ENCODE measurements around the gene PARP2. TPM values are rescaled to one million over a fixed set of nuclear protein-coding genes. Genes with fewer than 3 reads are reported as not detected.

PARP2 gene
- total RNA-seq, 4 donors from 2014 or later = 12.2 to 34.0 (median 14.9) TPM

DNA sequence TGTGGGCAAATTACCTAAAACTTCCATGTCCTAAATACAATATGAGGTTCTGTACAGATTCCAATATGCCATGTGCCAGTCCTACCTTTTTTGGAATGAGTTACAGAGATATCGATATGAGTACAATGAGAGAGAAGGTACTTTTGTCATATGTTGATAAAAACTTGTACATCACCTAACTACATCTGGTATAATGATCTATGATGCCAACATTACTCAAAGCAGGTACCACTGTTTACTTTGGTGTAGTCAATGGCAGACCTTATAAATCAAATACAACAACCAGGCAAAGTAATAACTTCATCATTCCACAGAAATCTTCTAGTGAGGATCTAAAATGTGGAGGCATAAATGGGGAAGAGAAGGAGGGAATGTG, 57.1 kb downstream of the PARP2 start:
- WGBS = 82% methylated on average over 1 of the region's 1 CpG
- no peak for DNase-seq (ENCODE audit: low spot score in 2 of 2)
- Histone ChIP-seq H3K4me1 (peaks cover 7% of the 10 kb centered on the region), H3K27me3 (no peaks in the 10 kb centered on the region), H3K9me3 (no peaks in the 10 kb centered on the region), H3K4me3 (no peak overlapping the region), H3K27ac (no peak overlapping the region), H3K36me3 (peaks cover 82% of the 10 kb centered on the region)
- TF ChIP-seq, protein P1, sequence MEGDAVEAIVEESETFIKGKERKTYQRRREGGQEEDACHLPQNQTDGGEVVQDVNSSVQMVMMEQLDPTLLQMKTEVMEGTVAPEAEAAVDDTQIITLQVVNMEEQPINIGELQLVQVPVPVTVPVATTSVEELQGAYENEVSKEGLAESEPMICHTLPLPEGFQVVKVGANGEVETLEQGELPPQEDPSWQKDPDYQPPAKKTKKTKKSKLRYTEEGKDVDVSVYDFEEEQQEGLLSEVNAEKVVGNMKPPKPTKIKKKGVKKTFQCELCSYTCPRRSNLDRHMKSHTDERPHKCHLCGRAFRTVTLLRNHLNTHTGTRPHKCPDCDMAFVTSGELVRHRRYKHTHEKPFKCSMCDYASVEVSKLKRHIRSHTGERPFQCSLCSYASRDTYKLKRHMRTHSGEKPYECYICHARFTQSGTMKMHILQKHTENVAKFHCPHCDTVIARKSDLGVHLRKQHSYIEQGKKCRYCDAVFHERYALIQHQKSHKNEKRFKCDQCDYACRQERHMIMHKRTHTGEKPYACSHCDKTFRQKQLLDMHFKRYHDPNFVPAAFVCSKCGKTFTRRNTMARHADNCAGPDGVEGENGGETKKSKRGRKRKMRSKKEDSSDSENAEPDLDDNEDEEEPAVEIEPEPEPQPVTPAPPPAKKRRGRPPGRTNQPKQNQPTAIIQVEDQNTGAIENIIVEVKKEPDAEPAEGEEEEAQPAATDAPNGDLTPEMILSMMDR (IDR thresholded peaks at IDR 0.05) = no peak
- TF ChIP-seq POLR2A (IDR thresholded peaks at IDR 0.05) (no peak), EP300 (IDR thresholded peaks at IDR 0.05) (no peak), POLR2AphosphoS5 (IDR thresholded peaks at IDR 0.05) (no peak)

DNA sequence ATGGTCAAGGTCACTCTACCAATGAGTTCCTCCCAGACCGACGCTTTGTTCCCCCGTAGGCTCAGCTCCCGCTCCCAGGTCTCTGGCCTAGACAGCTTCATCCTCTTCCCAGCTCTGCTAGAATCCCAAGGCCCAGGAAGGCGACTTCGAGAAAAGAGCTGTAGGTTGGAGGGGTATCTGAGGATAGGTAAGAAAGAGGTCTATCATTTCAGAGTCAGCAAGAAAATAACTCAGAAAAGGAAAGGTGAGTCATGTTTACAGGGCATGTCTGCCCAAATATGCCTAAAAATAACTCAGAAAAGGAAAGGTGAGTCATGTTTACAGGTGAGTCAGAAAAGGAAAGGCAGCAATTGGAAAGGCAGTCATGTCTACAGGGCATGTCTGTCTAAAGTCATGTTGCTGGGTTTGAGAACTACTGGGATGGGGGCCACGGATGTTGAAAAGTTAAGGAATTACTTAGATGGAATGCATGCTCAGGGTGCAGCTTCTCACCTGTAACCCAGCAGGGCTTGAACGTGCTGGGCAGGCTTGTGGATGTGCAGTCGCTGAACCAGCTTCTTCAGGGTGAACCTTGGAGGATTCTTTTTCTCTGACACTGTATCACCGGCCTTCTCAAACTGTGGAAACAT, 57.6 kb downstream of the PARP2 start:
- Histone ChIP-seq H3K9me3 (no peaks in the 10 kb centered on the region), H3K4me3 (no peak overlapping the region), H3K36me3 (peaks cover 82% of the 10 kb centered on the region), H3K27me3 (no peaks in the 10 kb centered on the region), H3K4me1 (peaks cover 7% of the 10 kb centered on the region), H3K27ac (no peak overlapping the region)
- WGBS = 65% methylated on average over 10 of the region's 10 CpGs
- DNase-seq (ENCODE audit: low spot score in 2 of 2) = no peak
- no peak for TF ChIP-seq POLR2A (IDR thresholded peaks at IDR 0.05)
- no peak for TF ChIP-seq POLR2AphosphoS5 (IDR thresholded peaks at IDR 0.05)
- TF ChIP-seq, protein P1 (IDR thresholded peaks at IDR 0.05) = no peak
- no peak for TF ChIP-seq EP300 (IDR thresholded peaks at IDR 0.05)

DNA sequence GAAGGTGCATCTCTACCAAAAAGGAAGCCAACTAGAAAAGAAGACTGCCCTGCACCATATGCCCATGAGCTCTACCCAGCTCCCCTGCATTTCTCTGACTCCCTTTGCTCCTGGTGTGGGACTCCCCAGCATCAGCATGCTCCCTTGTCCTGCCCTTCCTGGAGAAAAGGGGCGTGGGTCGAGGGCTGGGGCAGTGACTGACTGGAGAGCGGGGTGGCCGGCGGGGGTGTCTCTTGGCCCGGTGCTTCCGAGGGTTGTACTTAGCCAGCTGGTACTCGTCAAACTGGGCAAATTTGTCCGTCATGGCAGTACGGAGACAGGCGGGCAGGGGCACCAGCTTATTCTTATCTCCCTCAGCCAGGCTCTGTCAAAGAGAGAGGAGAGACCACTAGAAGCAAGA, 60.1 kb downstream of the PARP2 start:
- 90% methylated on average over 9 of the region's 11 CpGs for WGBS
- no peak for DNase-seq (ENCODE audit: low spot score in 2 of 2)

More for the DNA sequence above, 60.1 kb downstream of the PARP2 start:
- Histone ChIP-seq H3K36me3 (peaks cover 83% of the 10 kb centered on the region), H3K27ac (no peak overlapping the region), H3K27me3 (no peaks in the 10 kb centered on the region), H3K4me1 (peaks cover 7% of the 10 kb centered on the region), H3K9me3 (no peaks in the 10 kb centered on the region), H3K4me3 (no peak overlapping the region)
- TF ChIP-seq EP300 (IDR thresholded peaks at IDR 0.05) (no peak), POLR2AphosphoS5 (IDR thresholded peaks at IDR 0.05) (no peak), POLR2A (IDR thresholded peaks at IDR 0.05) (no peak)
- TF ChIP-seq, protein P1 (IDR thresholded peaks at IDR 0.05) = no peak

Other genes starting within 250 kb of the PARP2 start
- gene OR4K17, start 232.9 kb upstream of the PARP2 start, total RNA-seq = not detected
- not detected for gene OR4N5, start 204.8 kb upstream of the PARP2 start, total RNA-seq
- gene OR11G2, start 152.7 kb upstream of the PARP2 start, total RNA-seq = not detected
- not detected for gene OR11H6, start 119.9 kb upstream of the PARP2 start, total RNA-seq
- gene OR11H7, start 114.7 kb upstream of the PARP2 start, total RNA-seq = not detected
- gene OR11H4, start 104.3 kb upstream of the PARP2 start, total RNA-seq = not detected
- 10 to 100 TPM; 13.3 to 23.3 (median 14.6) TPM for gene TTC5, start 37.7 kb upstream of the PARP2 start, total RNA-seq
- 10 to 100 TPM; 42.5 to 50.3 (median 47.6) TPM for gene CCNB1IP1, start 10.4 kb upstream of the PARP2 start, total RNA-seq
- gene TEP1, start 69.9 kb downstream of the PARP2 start, total RNA-seq = 10 to 100 TPM; 16.3 to 34.0 (median 25.1) TPM
- under 1 TPM in 1 of 4 donors, not detected in 3; 0.08 TPM for gene KLHL33, start 92.5 kb downstream of the PARP2 start, total RNA-seq
- gene OSGEP, start 111.2 kb downstream of the PARP2 start, total RNA-seq = 10 to 100 TPM; 40.8 to 91.0 (median 44.8) TPM
- 100 to 1,000 TPM; 119 to 133 (median 129) TPM for gene APEX1, start 111.6 kb downstream of the PARP2 start, total RNA-seq
- 10 to 100 TPM; 23.7 to 36.5 (median 28.9) TPM for gene PIP4P1, start 117.8 kb downstream of the PARP2 start, total RNA-seq
- 10 to 100 TPM; 26.9 to 83.4 (median 52.9) TPM for gene PNP, start 125.8 kb downstream of the PARP2 start, total RNA-seq
- not detected for gene RNASE10, start 161.9 kb downstream of the PARP2 start, total RNA-seq
- not detected for gene RNASE9, start 217.4 kb downstream of the PARP2 start, total RNA-seq
- gene RNASE11, start 244.4 kb downstream of the PARP2 start, total RNA-seq = not detected
- gene RNASE12, start 247.7 kb downstream of the PARP2 start, total RNA-seq = not detected